RWPE1 (cell line): ENCODE measurements around the gene CCDC9.
"Not testable (repeated sequence)": the region's sequence is repeated elsewhere in the genome, so short reads cannot be mapped to it uniquely, and the experiment has no call there.

ENCODE experiments used
- CTCF ChIA-PET: fragments of 350-600 bp; sonication (Branson Sonifier 250); formaldehyde crosslinking; extraction: SDS; loops from one replicate; lab custom pipeline; 2021; lab: Yijun Ruan, JAX
- POLR2A ChIA-PET: fragments of 400-600 bp; formaldehyde crosslinking; extraction: SDS; loops from one replicate; lab custom pipeline; 2020; ENCODE audit warnings: antibody characterized with exemption; ENCODE audit not compliant: low non-redundant PET; lab: Yijun Ruan, JAX
- DNase-seq: peaks from one replicate; pipeline ENCODE4 v3.0.0; 2012; ENCODE audit warnings: low spot score
- H3K27ac ChIP-seq: fragments of 450-650 bp; 2 replicates; pipeline ENCODE4 v1.5.1; 2017
- TF ChIP-seq, protein P1 (sequence below): fragments of 450-650 bp; conservative IDR thresholded peaks from 2 replicates; pipeline ENCODE4 v1.5.1; 2017; ENCODE audit warnings: low read depth, mild to moderate bottlenecking

The CCDC9 gene

DNA sequence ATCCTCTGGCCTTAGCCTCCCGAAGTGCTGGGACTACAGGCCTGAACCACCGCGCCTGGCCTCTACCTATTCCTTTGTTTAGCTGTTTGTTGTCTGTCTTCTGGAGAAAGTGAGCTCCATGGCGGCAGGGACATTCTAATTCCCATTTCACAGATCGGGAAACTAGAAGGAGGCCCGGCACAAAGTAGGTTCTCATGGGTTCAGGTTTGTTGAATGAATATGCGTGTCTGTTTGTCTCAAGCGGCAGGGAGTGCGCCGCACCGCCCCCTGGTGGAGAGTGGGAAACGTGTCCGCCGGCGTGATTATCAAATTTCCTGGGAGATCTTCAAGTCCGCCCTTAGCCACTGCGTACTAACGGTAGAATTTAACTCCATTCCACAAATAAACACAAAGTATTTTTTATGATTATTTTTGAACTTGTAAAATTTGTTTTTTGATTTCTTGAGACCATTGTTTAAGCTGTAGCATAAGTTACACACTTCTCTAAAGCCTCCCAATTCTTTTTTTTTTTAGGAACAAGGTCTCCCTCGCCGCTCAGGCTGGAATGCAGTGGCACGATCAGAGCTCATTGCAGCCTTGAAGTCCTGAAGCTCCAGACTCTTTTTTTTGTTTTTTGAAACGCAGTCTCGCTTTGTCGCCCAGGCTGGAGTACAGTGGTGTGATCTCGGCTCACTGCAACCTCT is 8.9 kb upstream of the CCDC9 start:
- CTCF ChIA-PET, result interaction anchor here (0.6 to 5.1 kb wide), 23 partner anchors 9 to 636 kb away, joined by 3 to 77 read pairs (median 3); partner anchors contain the start of gene CCDC9

DNA sequence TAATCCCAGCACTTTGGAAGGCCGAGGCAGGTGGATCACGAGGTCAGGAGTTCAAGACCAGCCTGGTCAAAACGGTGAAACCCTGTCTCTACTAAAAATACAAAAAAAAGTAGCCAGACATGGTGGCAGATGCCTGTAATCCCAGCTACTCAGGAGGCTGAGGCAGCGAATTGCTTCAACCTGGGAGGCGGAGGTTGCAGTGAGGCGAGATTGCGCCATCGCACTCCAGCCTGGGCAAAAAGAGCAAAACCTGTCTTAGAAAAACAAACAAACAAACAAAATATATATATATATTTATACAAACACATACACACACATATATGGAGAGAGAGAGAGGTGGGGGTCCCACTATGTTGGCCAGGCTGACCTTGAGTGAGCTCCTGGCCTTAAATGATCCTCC is 3.3 kb upstream of the CCDC9 start:
- DNase-seq, POLR2A ChIA-PET: not testable (repeated sequence)
- CTCF ChIA-PET, result interaction anchor here (0.7 to 1.2 kb wide), 3 partner anchors 8 to 247 kb away, joined by 3 to 4 read pairs (median 4); no protein-coding TSS in a partner anchor
- peak overlapping the region; percentile 90 for H3K27ac ChIP-seq

More for the DNA sequence above, 8.9 kb upstream of the CCDC9 start:
- TF ChIP-seq, protein P1, sequence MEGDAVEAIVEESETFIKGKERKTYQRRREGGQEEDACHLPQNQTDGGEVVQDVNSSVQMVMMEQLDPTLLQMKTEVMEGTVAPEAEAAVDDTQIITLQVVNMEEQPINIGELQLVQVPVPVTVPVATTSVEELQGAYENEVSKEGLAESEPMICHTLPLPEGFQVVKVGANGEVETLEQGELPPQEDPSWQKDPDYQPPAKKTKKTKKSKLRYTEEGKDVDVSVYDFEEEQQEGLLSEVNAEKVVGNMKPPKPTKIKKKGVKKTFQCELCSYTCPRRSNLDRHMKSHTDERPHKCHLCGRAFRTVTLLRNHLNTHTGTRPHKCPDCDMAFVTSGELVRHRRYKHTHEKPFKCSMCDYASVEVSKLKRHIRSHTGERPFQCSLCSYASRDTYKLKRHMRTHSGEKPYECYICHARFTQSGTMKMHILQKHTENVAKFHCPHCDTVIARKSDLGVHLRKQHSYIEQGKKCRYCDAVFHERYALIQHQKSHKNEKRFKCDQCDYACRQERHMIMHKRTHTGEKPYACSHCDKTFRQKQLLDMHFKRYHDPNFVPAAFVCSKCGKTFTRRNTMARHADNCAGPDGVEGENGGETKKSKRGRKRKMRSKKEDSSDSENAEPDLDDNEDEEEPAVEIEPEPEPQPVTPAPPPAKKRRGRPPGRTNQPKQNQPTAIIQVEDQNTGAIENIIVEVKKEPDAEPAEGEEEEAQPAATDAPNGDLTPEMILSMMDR, result peak; percentile 94
- peak overlapping the region; percentile 52 for H3K27ac ChIP-seq
- POLR2A ChIA-PET, result interaction anchor here (0.6 kb wide), 1 partner anchor 85 kb away, joined by 5 read pairs; no protein-coding TSS in a partner anchor
- no peak for DNase-seq

DNA sequence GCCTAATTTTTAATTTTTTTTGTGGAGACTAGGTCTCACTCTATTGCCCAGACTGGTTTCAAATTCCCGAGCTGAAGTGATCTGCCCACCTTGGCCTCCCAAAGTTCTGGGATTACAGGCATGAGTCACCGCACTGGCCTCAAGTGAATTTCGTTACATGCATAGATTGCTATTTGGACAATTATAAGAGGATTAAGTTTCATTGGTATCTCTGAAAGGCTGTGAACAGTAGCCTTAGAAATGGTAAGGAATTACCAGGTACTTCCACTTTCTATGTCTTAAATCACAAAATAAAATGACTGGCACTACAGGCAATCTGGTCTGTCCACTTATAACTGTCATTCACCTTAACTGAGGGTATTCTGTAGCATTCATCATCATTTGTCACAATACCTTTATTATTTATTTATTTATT is 2.9 kb upstream of the CCDC9 start:
- POLR2A ChIA-PET, result interaction anchor here (0.6 kb wide), 1 partner anchor 20 kb away, joined by 8 read pairs; no protein-coding TSS in a partner anchor
- TF ChIP-seq, protein P1, result no peak
- DNase-seq, result no peak
- peak overlapping the region; percentile 90 for H3K27ac ChIP-seq
- CTCF ChIA-PET, result interaction anchor here (0.9 to 1.2 kb wide), 2 partner anchors 9 to 42 kb away, joined by 3 to 4 read pairs; no protein-coding TSS in a partner anchor

DNA sequence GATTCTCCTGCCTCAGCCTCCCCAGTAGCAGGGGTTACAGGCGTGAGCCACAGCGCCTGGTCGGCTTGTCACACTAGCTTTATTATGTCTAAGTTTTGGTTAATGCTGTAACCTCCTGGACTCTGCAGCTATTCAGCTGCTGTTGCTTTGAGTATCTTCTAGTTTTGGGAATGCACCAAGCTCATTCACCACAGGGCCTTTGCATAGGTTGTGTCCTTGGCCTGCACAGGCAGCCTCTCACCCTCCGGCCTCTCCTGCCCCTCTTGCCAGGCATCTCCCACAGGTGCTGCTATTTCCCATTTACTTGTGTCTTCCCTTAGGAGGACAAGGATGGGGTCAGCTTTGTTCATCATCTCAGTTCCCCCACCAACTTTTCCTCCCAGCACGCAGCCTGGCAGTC is 2.4 kb upstream of the CCDC9 start:
- CTCF ChIA-PET, result no interaction called here
- POLR2A ChIA-PET, result interaction anchor here (0.6 kb wide), 1 partner anchor 20 kb away, joined by 8 read pairs; no protein-coding TSS in a partner anchor
- no peak for DNase-seq
- peak overlapping the region; percentile 90 for H3K27ac ChIP-seq
- TF ChIP-seq, protein P1, result no peak

DNA sequence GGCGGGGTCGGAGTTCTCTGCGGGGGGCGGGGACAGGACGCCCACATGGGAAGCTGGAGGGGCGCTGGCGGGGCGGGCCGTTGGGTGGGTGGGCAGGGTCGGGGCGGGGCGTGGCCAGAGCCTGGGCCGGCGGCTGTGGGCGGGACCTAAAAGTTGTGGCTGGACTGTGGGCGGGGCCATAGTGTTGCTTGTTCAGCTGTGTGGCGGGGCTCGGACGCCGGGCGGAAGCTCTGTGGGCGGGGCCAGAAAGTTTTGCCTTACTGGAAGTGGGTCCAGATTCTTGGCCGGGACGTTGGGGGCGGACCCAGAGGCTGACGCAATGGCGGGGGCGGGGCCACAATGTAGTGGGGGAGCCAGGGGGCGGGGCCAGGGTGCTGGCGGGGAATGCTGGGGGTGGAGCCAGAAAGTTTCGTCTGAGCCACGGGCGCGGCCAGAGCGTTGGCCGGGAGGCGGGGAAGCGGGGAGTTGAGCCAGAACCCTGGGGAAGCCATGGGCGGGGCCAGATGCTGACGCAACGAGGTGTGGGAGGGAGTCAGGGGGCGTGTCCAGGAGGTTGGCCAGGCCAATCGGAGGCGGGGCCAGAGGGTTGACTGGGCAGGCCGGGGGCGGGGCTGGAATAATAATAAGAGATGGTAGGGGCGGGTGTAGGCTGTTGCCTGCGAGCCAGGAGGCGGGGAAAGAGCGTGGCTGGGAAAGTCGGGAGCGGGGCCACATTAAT is 527 bp downstream of the CCDC9 start:
- ChIA-PET CTCF (interaction anchor here (0.5 to 1.2 kb wide), 5 partner anchors 9 to 101 kb away, joined by 3 to 6 read pairs (median 5); no protein-coding TSS in a partner anchor), POLR2A (interaction anchor here (0.6 to 1.9 kb wide), 3 partner anchors 17 to 35 kb away, joined by 4 to 18 read pairs (median 6); no protein-coding TSS in a partner anchor)
- H3K27ac ChIP-seq, result peak overlapping the region; percentile 98
- TF ChIP-seq, protein P1, result no peak
- peak; percentile 99 for DNase-seq

DNA sequence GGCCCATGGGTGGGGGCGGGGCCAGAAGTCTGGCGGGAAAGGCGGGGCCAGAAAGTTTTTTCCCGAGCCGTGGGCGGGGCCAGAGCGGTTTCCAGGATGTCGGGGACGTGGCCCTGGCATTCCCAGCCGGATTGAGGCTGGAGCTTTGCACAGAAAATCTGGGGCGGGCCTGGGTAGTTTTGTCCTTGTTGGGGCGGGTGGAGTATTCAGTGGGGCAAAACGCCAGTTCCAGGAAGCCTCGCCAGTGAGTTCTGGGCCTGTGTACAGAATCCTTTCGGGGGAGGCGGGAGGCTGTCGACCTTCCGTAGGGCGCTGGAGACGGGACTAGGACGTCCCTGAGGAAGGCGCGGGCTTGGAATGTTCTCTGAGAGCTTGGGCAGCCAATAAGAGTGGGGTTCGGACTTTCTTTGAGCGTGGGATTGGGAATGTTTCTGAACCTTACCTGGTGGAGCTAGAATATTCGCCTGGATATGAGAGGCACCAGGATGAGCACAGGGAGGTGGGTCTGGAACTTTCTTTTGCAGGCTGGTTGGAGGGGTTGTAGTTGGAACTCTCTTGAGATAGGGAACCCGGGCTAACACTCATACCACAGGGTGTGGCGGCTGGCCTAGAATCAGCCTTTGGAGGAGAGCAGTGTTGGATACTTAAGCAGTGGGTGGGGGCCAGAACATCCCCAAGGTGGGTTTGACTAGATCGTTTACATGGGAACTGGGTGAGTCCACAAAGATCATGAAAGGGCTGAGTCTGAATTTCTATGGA is 1.3 kb downstream of the CCDC9 start:
- DNase-seq, result no peak
- CTCF ChIA-PET, result interaction anchor here (0.5 kb wide), 1 partner anchor 87 kb away, joined by 3 read pairs; no protein-coding TSS in a partner anchor
- POLR2A ChIA-PET, result interaction anchor here (1.2 kb wide), 1 partner anchor 16 kb away, joined by 6 read pairs; no protein-coding TSS in a partner anchor
- H3K27ac ChIP-seq, result peak overlapping the region; percentile 98
- TF ChIP-seq, protein P1, result no peak
